T-helper 17 cell (primary cell): Measurements from ENCODE around the gene NGFR. TPM values are rescaled to one million over a fixed set of nuclear protein-coding genes. Genes with fewer than 3 reads are reported as not detected.

Experiments used
- ATAC-seq: fragments of 150-1000 bp; cut with Tn5 transposase; 2 replicates; pipeline ENCODE4 v1.10.0; 2021; ENCODE audit warnings: mild to moderate bottlenecking, moderate library complexity
- DNase-seq, 3 donors: peaks; one replicate each; pipeline versions ENCODE4 v3.0.0 to v3.0.0-alpha.2; 2020 to 2021
- H3K9me3 ChIP-seq: one replicate; pipeline ENCODE4 v1.7.0; 2013; ENCODE audit warnings: low read length, mild to moderate bottlenecking; ENCODE audit not compliant: control insufficient read depth, poor library complexity, severe bottlenecking
- H3K27ac Mint-ChIP-seq: one replicate; pipeline ENCODE4 v1.8.0; 2022; ENCODE audit warnings: mild to moderate bottlenecking, moderate library complexity, mixed read lengths
- H3K27me3 Mint-ChIP-seq: one replicate; pipeline ENCODE4 v1.8.0; 2022; ENCODE audit warnings: mixed read lengths
- H3K36me3 Mint-ChIP-seq: one replicate; pipeline ENCODE4 v1.8.0; 2022; ENCODE audit warnings: low read depth, mixed read lengths
- H3K4me1 Mint-ChIP-seq: one replicate; pipeline ENCODE4 v1.8.0; 2022; ENCODE audit warnings: mild to moderate bottlenecking, mixed read lengths
- H3K4me3 Mint-ChIP-seq: one replicate; pipeline ENCODE4 v1.8.0; 2022; ENCODE audit warnings: mild to moderate bottlenecking, moderate library complexity, mixed read lengths
- total RNA-seq, 4 donors: library from RNA in 2 of 4; stranded (reverse) in 2 of 4; gene quantifications; one replicate each; pipeline ENCODE4 v1.2.3 and lab custom pipeline; 2022 to 2026

The NGFR gene
- total RNA-seq, 2 donors from 2014 or later = 0.25 to 0.52 TPM

GRCh38 chr17:49477709-49478108 lies 17.4 kb upstream of the NGFR start:
- H3K9me3 ChIP-seq = no peaks in the 10 kb centered on the region
- peaks cover 11% of the 10 kb centered on the region for H3K36me3 Mint-ChIP-seq
- H3K4me3 Mint-ChIP-seq = no peak overlapping the region
- ATAC-seq (no peak), DNase-seq (no peak)
- peaks cover 7% of the 10 kb centered on the region for H3K4me1 Mint-ChIP-seq
- no peak overlapping the region for H3K27ac Mint-ChIP-seq
- H3K27me3 Mint-ChIP-seq = peaks cover 73% of the 10 kb centered on the region

GRCh38 chr17:49480836-49481615 lies 14.1 kb upstream of the NGFR start:
- Mint-ChIP-seq H3K36me3 (peaks cover 10% of the 10 kb centered on the region), H3K27ac (no peak overlapping the region)
- DNase-seq = no peak

DNA sequence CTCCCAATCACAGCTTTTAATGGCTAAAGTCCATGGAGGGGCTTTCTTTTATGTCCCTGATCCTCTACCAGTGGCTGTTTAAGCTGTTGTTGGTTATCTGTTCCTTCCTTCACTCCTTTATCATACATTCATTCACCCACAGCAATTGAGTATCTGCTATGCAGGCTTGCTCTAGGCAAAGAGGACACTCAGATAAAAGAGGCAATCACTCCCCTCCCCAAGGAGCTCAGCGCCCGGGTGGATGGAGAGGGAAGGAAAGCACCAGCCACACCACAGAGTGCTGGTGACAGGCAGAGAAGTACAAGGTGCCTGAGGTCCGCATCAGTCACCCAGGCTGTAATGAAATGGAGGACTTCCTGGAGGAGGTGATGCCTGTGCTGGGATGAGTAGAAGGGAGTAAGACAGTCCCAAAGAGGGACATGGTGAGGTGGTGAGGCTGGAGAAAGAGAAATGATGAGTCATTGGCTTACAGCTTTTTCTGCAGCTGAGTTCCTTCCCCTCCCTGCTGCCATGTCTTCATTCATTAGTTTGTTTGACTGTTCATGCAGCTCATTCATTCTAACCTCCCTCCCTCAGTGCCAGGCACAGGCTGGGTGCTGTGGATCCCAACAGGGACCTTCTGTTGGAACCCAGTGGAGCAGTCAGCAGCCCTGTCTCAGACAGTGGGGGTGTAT lies 12.8 kb upstream of the NGFR start:
- peaks cover 9% of the 10 kb centered on the region for H3K36me3 Mint-ChIP-seq
- H3K4me1 Mint-ChIP-seq = peaks cover 12% of the 10 kb centered on the region
- peak overlapping the region; percentile 31 for H3K4me3 Mint-ChIP-seq
- ATAC-seq = no peak
- no peak for DNase-seq
- H3K27ac Mint-ChIP-seq = no peak overlapping the region
- peaks cover 77% of the 10 kb centered on the region for H3K27me3 Mint-ChIP-seq
- H3K9me3 ChIP-seq = no peaks in the 10 kb centered on the region

More at GRCh38 chr17:49480836-49481615, 14.1 kb upstream of the NGFR start:
- Mint-ChIP-seq H3K4me3 (no peak overlapping the region), H3K27me3 (peaks cover 76% of the 10 kb centered on the region), H3K4me1 (peaks cover 8% of the 10 kb centered on the region)
- no peaks in the 10 kb centered on the region for H3K9me3 ChIP-seq
- no peak for ATAC-seq

DNA sequence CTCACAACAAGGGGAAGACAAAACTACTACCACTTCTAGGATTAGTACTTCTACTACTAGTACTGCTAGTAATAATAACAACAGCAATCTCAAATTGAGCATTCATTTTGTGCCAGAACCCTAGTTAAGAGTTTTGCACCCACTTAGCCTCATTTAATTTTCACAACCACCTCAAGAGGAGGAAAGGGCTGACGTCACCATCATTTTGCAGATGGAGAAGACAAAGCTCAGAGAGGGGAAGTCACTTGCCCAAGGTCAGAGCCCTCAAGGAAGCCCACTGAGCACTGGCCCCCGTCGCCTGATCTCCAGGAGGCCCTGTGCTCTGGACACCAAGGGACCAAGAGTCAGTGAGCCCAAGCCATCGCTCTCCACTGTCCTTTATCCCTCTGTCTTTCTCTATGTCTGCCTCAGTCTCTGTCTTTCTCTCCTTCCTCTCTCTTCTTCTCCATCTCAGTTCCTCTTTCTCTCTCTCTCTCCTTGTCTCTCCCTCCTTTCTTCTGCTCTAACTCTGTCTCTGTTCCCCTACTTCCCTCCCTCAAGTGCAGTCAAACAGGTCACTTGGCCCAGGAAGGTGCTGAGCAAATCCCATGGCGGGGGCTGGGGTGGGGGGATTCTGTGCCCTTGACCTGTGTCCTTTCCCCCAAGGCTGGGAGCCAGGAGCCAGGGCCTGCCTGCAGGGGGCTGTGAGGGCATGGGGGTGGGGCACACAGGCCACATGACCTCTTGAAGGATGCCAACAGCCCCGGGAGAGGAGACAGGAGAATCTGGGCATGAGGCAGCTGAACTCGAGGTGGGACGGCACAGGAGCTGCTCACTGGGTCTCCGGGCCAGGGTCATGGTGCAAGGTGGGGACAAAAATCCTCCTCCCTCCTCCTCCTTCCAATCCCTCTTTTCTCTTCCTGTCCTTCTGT lies 11.2 kb upstream of the NGFR start:
- no peak for DNase-seq
- H3K4me3 Mint-ChIP-seq = no peak overlapping the region
- no peak overlapping the region for H3K27ac Mint-ChIP-seq
- no peak for ATAC-seq
- H3K4me1 Mint-ChIP-seq = peaks cover 10% of the 10 kb centered on the region
- H3K36me3 Mint-ChIP-seq = peaks cover 7% of the 10 kb centered on the region
- peaks cover 77% of the 10 kb centered on the region for H3K27me3 Mint-ChIP-seq
- no peaks in the 10 kb centered on the region for H3K9me3 ChIP-seq

DNA sequence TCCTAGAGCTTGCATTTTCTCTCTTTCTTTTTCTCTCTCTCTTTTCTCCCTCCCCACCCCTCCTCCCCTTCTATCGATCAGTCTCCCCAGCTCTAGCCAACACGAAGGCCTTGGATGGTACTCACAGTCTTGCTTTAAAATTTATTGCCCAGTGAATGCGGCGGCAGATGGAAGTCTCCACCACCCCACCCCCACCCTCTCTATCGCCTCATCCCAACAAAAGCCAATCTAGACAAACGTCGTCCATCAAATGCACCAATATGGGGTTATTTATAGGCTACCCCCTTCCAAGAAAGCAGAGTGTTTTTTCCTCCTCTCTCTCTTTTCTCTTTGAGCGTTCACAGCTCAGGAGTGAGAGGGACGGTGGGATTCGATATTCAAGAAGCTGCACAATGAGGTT lies 10.5 kb upstream of the NGFR start:
- H3K9me3 ChIP-seq = no peaks in the 10 kb centered on the region
- ATAC-seq = no peak
- Mint-ChIP-seq H3K27me3 (peaks cover 77% of the 10 kb centered on the region), H3K4me3 (no peak overlapping the region), H3K36me3 (peaks cover 8% of the 10 kb centered on the region), H3K4me1 (peaks cover 11% of the 10 kb centered on the region), H3K27ac (no peak overlapping the region)
- no peak for DNase-seq

DNA sequence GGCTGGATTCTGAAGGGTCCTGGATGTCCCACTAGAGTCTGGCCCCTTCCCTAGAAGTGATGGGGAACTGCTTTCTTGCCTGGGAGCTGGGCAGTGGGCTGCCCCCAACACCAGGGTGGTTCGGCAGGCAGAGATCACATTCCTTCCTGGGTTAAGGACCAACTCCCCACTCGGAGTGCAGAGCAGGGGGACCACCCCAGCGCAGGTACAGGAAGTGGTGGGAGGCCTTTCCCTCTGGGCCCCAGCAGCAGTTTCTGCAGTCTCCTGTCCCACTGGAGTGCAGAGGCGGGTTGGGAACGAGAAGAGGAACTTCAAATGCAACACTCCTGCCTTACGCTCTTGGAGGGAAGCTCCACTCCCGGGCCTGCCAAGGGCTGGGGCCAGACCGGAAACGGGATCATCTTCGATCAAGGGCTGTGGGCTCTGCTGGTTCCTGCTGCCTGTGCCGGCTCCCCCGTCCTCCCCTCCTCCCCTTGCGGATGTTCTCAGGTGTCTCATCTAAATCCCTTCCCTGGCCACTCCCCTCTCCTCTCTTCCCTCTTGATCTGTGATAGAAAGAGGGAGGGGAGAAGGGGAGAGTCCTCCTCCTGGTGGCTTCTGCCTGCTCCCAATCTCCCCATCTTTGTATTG lies 9.0 kb upstream of the NGFR start:
- Mint-ChIP-seq H3K36me3 (peaks cover 7% of the 10 kb centered on the region), H3K27me3 (peaks cover 80% of the 10 kb centered on the region), H3K4me3 (peak overlapping the region; percentile 39), H3K4me1 (peaks cover 14% of the 10 kb centered on the region), H3K27ac (no peak overlapping the region)
- no peaks in the 10 kb centered on the region for H3K9me3 ChIP-seq
- DNase-seq = no peak
- ATAC-seq = no peak

GRCh38 chr17:49487183-49487582 lies 7.9 kb upstream of the NGFR start:
- H3K4me1 Mint-ChIP-seq = peaks cover 14% of the 10 kb centered on the region
- H3K27ac Mint-ChIP-seq = no peak overlapping the region
- no peak for DNase-seq
- H3K9me3 ChIP-seq = no peaks in the 10 kb centered on the region
- no peak for ATAC-seq
- H3K27me3 Mint-ChIP-seq = peaks cover 77% of the 10 kb centered on the region
- peaks cover 9% of the 10 kb centered on the region for H3K36me3 Mint-ChIP-seq
- no peak overlapping the region for H3K4me3 Mint-ChIP-seq

DNA sequence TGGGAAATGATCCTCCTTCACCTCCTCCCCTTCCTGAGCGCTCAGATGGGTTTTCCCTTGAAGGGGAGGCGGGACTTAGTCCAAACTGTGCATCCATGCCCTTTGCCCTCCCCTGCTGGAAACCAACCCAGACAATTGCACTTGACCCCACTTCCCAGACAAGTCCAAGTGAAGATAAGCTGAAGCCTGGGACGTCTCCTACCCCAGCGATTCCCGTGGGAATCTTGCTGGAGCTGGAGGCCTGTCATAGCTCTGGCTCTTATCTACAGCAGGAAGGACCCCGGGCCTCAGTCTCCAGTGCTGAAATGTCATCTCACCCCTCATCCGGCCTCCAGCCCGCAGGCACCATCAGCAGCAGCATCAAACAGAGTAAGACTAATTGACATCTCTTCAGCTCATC lies 6.5 kb upstream of the NGFR start:
- Mint-ChIP-seq H3K4me3 (no peak overlapping the region), H3K27me3 (peaks cover 63% of the 10 kb centered on the region), H3K4me1 (peaks cover 12% of the 10 kb centered on the region), H3K36me3 (peaks cover 9% of the 10 kb centered on the region), H3K27ac (peak overlapping the region; percentile 37)
- DNase-seq (no peak), ATAC-seq (no peak)
- H3K9me3 ChIP-seq = no peaks in the 10 kb centered on the region

DNA sequence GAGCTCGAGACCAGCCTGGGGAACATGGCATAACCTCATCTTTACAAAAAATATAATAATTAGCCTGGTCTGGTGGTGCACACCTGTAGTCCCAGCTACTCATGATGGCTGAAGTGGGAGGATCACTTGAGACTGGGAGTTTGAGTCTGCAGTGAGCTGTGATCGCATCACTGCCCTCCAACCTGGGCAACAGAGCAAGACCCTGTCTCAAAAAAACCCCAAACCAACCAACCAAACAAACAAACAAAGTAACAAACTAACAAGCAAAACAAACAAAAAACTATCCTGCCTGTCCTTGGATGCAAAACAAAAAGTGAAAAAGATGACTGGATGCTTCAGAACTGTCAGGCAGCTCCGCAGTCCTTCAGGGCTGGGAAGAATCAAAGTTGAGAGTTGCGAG lies 5.7 kb upstream of the NGFR start:
- no peak for DNase-seq
- H3K36me3 Mint-ChIP-seq = peaks cover 9% of the 10 kb centered on the region
- peaks cover 17% of the 10 kb centered on the region for H3K4me1 Mint-ChIP-seq
- peak overlapping the region; percentile 37 for H3K27ac Mint-ChIP-seq
- no peaks in the 10 kb centered on the region for H3K9me3 ChIP-seq
- no peak for ATAC-seq
- peaks cover 60% of the 10 kb centered on the region for H3K27me3 Mint-ChIP-seq
- no peak overlapping the region for H3K4me3 Mint-ChIP-seq

GRCh38 chr17:49490276-49490675 lies 4.8 kb upstream of the NGFR start:
- Mint-ChIP-seq H3K27me3 (peaks cover 53% of the 10 kb centered on the region), H3K27ac (no peak overlapping the region), H3K36me3 (peaks cover 9% of the 10 kb centered on the region), H3K4me1 (peaks cover 21% of the 10 kb centered on the region), H3K4me3 (no peak overlapping the region)
- no peak for DNase-seq
- no peaks in the 10 kb centered on the region for H3K9me3 ChIP-seq
- ATAC-seq = no peak

- peaks cover 47% of the 10 kb centered on the region for H3K27me3 Mint-ChIP-seq
Observed at GRCh38 chr17:49491192-49491769, 3.8 kb upstream of the NGFR start.

GRCh38 chr17:49494399-49494985 lies 601 bp upstream of the NGFR start:
- H3K9me3 ChIP-seq = no peaks in the 10 kb centered on the region
- ATAC-seq = no peak
- Mint-ChIP-seq H3K36me3 (peaks cover 5% of the 10 kb centered on the region), H3K27me3 (peaks cover 40% of the 10 kb centered on the region), H3K4me1 (peaks cover 33% of the 10 kb centered on the region), H3K27ac (peak overlapping the region; percentile 32), H3K4me3 (peak overlapping the region; percentile 90)
- no peak for DNase-seq

More at GRCh38 chr17:49491192-49491769, 3.8 kb upstream of the NGFR start:
- no peak overlapping the region for H3K4me3 Mint-ChIP-seq
- no peak for DNase-seq
- H3K36me3 Mint-ChIP-seq = peaks cover 9% of the 10 kb centered on the region
- no peaks in the 10 kb centered on the region for H3K9me3 ChIP-seq
- H3K4me1 Mint-ChIP-seq = peaks cover 28% of the 10 kb centered on the region
- no peak for ATAC-seq
- no peak overlapping the region for H3K27ac Mint-ChIP-seq
